GM21619 (cell line): ENCODE measurements around the gene FZD10.

Experiments
- ATAC-seq: cut with Tn5 transposase; IDR thresholded peaks from one replicate; pipeline ENCODE4 v1.9.1; 2021; ENCODE audit not compliant: unreplicated experiment

FZD10 gene

DNA sequence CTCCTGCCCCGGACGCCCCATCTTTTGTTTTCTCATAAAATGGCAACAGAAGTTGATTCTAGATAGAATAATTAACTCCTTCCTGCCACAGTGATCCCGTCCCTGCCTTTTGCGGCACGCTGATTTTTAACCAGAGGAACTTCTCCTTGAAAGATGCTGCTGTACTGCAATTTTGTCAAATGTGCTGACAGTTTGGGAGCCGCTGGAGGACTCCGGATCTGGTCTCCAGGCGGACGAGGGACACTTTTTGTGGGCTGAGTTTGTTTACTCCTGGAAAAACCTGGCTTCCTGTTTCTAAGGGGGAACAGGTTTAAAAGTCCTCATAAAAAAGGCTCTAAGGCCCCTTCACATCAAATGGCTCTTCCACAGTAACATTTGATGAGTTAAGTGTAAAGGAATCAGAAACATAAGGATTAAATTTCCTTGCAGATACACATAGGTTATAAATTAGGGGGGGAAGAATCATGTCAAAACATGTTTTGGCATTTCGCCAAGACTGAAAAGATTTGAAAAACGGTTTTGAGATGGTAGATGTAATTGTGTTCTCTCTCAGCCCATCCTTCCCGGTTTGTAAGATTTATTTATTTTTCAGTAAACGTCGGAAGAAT lies 15.5 kb downstream of the FZD10 start:
- no peak for ATAC-seq

DNA sequence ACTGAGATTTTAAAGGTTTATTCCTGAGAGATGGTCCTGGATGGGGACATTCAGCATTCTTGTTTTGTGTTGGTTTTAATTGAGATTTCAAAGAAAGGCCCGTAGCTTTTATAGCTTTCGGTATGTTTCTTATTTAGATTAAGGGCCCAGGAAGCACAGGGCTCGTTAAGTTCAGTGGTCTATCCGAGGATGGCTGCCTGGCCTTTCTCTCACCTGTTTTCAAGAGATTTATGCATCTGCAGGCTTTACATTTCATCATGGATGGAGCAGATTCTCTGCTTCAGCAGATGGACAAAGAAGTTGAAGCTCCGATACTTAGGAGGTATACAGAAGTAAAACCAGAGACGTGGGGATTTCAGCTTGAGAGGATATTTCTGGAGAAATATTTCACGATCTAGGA lies 16.0 kb downstream of the FZD10 start:
- no peak for ATAC-seq

- ATAC-seq, result no peak
Measured at GRCh38 chr12:130179191-130179590, 16.9 kb downstream of the FZD10 start.

- ATAC-seq, result no peak
Measured at GRCh38 chr12:130179621-130180020, 17.4 kb downstream of the FZD10 start.

DNA sequence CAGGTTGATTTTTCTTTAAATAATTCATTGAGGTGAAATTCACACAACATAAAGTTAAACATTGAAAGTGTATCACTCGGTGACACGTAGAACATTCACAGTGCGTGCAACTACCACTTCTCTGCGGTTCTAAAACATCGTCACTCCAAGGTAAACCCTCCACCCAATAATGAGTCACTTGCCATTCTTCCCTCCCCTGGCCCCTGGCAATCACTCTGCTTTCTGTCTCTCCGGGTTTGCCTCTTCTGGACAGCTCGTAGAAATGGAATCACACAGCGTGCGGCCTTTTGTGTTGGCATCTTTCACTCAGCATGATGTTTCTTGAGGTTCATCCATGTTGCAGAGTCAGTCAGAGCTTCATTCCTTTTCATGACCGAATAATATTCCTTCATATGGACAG lies 18.9 kb downstream of the FZD10 start:
- no peak for ATAC-seq

DNA sequence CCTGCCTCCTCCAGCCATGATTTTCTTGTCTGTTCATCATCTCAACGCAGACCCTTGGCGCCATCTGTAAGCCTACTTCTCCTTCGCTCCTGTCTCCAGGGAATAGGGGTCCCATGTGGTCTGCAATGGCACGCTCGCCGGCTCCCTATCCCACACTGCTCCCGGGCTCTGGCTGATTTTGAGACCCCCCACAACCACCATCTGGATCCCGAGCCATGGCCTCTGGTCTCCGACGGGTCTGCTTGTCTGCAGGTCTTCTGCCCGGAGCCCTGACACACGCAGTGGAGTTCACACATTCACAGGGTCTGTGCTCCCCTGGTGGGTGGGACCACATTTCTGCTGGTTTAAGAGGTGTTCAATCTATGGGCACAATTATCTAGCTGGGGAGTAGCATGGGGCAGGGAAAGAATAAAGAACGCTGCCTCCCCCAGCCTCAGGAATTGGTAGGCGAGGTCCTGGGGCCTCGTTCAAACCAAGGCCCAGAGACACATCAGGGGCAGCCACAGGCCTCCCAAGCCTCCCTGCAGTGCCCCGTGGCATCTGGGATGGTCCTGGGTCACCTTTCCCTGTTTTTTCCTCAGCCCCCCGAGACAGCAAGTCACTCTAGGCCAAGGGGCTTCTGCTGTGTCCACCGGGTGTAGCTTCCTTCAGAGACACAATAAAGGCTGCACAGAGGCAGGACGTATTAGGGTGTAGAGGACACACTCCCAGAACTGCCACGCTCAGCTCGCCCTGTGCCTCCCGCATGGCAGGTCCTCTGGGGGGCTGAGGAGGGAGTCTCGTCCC lies 21.5 kb downstream of the FZD10 start:
- ATAC-seq, result no peak

GRCh38 chr12:130184404-130185090 lies 22.3 kb downstream of the FZD10 start:
- no peak for ATAC-seq

DNA sequence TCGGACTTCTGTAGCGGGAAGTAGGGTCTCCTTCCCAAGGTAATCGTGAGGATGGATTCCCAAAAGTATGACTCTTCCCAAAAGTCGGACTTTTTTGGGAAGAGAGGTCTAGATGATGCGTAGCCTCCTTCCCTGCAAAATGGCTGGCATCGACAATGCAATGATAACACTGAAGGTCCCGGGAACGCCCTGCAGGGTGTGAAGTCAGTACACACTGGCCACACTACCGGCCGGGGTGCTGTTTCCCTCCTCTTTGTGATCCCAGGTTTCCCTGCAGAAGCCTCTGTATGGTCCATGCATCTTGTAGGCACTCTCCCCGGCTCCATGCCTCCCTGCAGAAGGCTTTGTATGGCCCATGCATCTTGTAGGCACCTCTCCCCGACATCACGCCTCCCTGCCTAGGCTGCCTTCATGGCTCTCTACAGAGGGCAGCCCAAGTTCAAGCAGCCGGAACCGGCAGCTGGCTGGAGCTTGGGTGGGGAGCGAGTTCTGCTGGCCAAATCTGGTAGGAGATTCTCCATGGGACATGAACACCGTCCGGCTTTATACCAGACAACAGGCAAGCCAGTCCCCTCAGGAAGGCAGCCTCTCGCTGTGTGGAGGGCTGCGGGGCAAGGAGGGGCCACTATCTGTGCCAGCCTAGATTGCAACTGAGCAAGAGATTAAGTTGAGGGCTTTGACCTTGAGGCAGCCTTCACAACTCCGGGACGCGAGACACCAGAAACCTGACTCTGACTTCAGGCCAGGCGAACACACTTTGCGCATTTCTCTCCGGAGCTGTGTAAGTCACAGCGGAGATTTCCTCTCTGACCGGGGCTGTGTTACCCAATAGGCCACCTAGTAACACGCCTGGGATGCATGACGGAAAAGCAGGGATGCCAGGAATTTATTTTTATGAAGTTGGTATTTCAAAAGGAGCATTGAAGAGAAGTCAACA lies 23.5 kb downstream of the FZD10 start:
- no peak for ATAC-seq

DNA sequence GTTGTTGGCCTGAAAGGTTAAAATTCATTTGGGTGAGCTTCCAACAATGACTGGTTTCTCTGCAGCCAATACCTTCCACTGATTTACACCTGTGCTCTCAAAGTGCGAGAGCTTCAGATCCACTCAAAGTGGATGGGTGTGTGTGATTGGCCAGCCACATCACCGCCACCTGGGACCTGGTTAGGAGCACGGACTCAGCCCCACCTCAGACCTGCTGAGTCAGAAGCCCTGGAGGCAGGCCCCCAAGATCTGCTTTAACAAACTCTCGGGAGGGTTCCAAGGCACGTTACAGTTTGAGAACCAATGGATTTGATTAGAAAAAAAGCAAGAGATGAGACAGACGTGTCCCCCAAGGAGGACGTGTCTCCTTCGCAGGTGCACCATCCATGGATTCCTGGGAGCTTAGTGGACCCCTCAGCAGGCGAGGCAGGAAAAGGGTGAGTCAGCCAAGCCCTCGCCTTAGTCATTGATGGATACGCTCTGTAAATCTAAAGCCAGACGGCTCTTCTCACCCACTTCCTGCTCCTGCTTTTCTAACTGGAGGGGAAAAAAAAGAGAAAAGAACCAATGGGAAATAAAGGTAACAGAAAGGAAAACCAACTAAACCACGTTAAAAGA lies 24.5 kb downstream of the FZD10 start:
- no peak for ATAC-seq

GRCh38 chr12:130192642-130193345 lies 30.5 kb downstream of the FZD10 start:
- no peak for ATAC-seq

DNA sequence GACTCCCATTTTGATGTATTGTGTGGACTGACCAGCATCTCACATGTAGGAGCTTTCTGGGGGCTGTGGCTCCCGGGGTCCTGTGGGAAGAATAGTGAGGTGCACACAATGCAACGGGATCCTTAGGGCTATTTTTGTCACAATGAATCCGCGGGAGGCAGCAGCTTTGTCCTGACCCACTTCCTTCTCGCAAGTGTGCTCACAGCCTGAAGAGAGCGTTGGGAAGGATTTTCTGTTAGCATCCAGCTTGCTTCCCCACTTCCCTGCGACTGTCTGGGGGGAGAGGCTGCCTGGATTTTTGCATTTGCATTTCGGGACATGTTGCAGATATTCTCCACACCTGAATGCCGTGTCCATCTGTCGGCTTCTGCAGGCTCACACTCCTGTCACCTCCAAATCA lies 31.9 kb downstream of the FZD10 start:
- ATAC-seq, result no peak

DNA sequence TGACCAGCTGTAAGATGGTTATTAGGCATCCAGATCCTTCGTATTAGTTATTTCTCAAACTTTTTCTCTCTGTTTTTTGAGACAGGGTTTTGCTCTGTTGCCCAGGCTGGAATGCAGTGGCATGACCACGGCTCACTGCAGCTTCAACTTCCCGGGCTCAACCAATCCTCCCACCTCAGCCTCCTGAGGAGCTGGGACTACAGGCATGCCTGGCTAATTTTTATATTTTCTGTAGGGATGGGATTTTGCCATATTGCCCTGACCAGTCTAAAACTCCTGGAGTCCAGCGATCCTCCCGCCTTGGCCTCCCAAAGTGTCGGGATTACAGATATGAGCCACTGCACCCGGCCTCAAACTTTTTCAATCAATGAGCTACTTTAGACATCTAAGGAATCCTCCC lies 33.1 kb downstream of the FZD10 start:
- no peak for ATAC-seq

- ATAC-seq, result no peak
Measured at GRCh38 chr12:130195776-130196175, 33.5 kb downstream of the FZD10 start.

GRCh38 chr12:130196827-130197226 lies 34.6 kb downstream of the FZD10 start:
- ATAC-seq, result no peak

DNA sequence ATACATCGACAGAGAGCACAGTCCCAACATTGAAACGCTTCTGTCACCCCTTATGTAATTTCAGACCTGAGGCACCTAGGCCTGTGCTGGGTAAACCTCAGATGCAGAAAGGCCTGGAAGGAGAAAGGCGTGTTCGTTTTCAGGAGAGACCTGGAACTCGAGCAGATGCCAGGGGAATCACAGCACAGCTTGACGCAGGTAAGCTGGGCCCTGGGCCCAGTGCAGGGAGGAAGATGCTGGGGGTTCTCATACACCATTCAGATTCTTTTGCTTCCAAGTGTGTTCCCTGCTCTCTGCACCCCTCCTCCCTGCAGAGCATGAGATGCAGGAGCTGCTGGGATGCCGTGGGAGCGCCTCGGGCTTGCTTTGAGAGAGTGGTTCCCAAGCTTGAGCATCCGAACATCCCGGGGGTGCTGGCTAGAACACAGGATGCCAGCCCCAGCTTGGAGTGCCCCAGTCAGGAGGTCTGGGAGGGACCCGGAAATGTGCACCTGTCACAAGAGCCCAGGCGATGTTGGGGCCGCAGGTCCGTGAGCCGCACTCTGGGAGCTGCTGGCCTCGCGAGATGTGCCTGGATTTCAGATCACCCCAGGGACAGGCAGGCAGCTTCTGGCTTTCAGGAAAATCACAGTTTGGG lies 35.9 kb downstream of the FZD10 start:
- no peak for ATAC-seq

DNA sequence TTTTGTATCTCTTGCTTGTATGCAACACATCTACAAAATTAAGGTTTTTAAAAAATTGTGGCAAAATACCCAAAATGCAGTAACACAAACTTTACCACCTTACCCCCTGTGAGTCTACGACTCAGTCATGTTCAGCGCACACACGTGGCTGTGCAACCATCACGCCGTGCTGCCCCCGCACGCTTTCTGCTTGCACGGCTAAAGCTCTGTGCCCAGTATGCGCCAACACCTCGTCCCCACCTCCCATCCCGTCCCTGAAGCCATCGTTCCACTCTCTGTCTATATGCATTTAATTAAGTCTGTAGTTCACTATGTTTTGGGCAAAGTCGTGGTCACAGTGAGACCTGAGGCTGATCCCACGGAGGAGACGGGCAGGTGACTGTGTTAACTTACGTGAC lies 36.4 kb downstream of the FZD10 start:
- ATAC-seq, result no peak

- no peak for ATAC-seq
Measured at GRCh38 chr12:130199581-130200390, 37.5 kb downstream of the FZD10 start.

GRCh38 chr12:130200445-130200844 lies 38.2 kb downstream of the FZD10 start:
- no peak for ATAC-seq

DNA sequence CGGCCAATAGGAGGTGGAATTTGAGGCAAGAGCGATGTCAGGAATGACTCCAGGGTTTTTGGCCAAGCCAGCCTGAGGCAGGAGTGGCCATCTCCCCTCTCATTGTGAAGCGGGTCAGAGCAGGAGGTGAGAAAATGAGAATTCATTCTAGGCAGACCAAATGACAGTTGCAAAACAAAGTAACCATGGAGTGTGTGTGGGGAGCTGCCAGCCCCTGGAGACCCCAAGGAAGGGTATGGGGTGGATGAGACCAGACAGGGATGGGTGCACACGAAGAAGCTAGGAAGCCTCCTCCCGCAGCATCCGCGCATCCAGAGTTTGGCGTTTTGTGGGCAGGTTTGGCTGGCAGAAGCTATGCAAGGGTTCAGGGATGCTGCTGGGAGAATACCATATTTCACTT lies 38.8 kb downstream of the FZD10 start:
- no peak for ATAC-seq
